ENCODE measurements around the gene KRTAP5-9.
"Not testable (repeated sequence)": the region's sequence is repeated elsewhere in the genome, so short reads cannot be mapped to it uniquely, and the experiment has no call there.

KRTAP5-9 gene

DNA sequence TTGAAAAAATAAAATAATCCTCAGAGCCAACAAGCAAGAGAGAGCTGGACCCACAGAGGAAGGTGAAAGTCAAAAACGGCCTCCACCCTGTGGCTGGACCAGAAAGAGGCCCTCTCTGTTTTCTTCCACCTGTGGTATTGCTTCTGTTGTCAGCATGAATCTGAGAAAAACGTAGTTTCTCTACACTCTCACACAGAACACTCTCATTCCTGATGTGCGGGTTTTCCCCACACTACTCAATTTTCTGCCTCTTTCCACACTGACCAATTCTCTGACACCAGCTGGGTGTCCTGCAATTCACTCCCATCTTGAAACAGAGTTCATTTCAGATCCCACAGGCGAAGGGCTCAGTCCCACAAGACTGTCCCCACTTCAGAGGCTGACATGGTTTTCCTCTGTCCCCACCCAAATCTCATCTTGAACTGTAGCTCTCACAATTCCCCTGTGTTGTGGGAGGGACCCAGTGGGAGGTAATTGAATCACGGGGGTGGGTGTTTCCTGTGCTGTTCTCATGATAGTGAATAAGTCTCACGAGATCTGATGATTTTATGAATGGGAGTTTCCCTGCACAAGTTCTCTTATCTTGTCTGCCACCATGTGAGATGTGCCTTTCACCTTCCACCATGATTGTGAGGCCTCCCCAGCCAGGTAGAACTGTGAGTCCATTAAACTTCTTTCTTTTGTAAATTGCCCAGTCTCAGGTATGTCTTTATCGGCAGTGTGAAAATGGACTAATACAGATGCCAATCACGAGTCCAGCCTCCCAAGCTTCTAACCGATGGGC, 7.5 kb upstream of the KRTAP5-9 start:
- not testable (repeated sequence) for H3K27ac Mint-ChIP-seq
- H3K27me3 Mint-ChIP-seq = peaks cover 11% of the 10 kb centered on the region

DNA sequence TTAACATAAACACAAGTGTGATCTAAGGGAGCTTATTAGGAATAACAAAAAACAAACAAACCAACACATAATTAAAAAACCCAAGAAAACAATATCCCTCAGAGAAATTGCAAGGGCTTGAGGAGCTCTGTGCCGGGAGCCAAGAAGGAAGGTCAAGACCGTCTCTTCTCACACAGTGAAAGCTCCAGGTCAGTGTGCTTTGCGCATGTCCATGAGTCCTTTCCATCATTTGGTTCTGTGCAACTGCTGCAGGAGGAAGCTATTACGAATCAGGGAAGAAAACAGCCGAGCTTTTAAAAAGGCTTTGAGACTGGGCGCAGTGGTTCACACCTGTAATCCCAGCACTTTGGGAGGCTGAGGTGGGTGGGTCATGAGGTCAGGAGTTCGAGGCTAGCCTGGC, 5.8 kb upstream of the KRTAP5-9 start:
- CTCF ChIA-PET = no interaction called here
- H3K27me3 Mint-ChIP-seq = peaks cover 11% of the 10 kb centered on the region
- DNase-seq = no peak
- H3K27ac Mint-ChIP-seq = no peak overlapping the region
- peaks cover 6% of the 10 kb centered on the region for H3K9me3 Mint-ChIP-seq
- no peak overlapping the region for H3K4me3 Mint-ChIP-seq
- no peaks in the 10 kb centered on the region for H3K36me3 Mint-ChIP-seq
- no peaks in the 10 kb centered on the region for H3K4me1 Mint-ChIP-seq

More for the DNA sequence above, 7.5 kb upstream of the KRTAP5-9 start:
- DNase-seq, H3K9me3 Mint-ChIP-seq, H3K4me1 Mint-ChIP-seq, H3K4me3 Mint-ChIP-seq, CTCF ChIA-PET, H3K36me3 Mint-ChIP-seq: not testable (repeated sequence)

DNA sequence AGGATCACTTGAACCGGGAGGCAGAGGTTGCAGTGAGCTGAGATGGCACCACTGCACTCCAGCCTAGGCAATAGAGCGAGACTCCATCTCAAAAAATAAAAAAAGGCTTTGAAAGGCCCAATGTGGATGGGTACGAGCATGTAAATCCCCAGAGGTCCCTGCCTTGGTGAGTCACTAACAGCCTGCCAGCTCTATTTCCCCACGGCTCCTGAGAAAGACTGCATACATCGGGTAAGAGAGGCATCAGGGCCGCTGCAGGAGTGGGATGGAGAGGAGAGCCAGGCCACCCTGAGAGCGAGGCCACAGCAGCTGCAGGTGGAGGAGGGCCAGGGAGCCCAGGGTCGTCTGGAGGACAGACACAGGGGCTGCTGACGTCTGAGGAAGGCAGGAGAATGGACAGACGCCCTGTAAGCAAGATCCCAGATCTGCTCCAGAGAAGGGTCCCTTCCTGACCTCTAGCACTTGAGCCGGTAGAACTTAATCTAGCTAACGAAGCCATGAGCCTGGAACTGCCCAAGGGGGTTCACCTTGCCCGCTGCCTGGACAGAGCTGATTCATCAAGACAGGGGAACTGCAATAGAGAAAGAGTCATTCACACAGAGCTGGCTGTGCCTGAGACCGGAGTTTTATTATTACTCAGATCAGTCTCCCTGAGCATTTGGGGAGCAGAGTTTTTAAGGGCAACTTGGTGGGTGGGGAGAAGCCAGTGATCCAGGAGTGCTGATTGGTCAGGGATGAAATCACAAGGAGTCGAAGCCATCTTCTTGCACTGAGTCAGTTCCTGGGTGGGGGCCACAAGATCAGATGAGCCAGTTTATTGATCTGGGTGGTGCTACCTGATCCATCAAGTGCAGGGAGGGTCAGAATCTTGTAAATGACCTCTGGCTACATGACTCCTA, 5.1 kb upstream of the KRTAP5-9 start:
- peaks cover 6% of the 10 kb centered on the region for H3K9me3 Mint-ChIP-seq
- no peaks in the 10 kb centered on the region for H3K4me1 Mint-ChIP-seq
- H3K36me3 Mint-ChIP-seq = no peaks in the 10 kb centered on the region
- H3K4me3 Mint-ChIP-seq = no peak overlapping the region
- CTCF ChIA-PET = no interaction called here
- DNase-seq = no peak
- no peak overlapping the region for H3K27ac Mint-ChIP-seq
- peaks cover 11% of the 10 kb centered on the region for H3K27me3 Mint-ChIP-seq

DNA sequence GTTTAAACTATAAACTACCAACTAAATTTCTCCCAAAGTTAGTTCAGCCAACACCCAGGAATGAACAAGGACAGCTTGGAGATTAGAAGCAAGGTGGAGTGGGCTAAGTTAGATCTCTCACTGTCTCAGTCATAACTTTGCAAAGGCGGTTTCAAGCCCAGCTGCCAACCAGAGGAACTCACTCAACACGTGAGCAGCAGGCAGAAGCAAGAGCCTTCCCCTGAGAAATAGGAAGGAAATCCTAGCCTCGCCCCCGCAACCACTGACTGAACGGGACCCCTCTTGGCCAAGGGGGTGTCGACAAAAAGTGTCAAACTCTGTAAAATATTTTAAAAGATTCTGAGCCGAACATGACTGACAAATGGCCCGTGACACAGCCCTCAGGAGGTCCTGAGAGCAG, 4.4 kb upstream of the KRTAP5-9 start:
- DNase-seq = no peak
- H3K27ac Mint-ChIP-seq = no peak overlapping the region
- no peak overlapping the region for H3K4me3 Mint-ChIP-seq
- H3K27me3 Mint-ChIP-seq = peaks cover 12% of the 10 kb centered on the region
- no peaks in the 10 kb centered on the region for H3K36me3 Mint-ChIP-seq
- no peaks in the 10 kb centered on the region for H3K4me1 Mint-ChIP-seq
- CTCF ChIA-PET = no interaction called here
- H3K9me3 Mint-ChIP-seq = peaks cover 6% of the 10 kb centered on the region

DNA sequence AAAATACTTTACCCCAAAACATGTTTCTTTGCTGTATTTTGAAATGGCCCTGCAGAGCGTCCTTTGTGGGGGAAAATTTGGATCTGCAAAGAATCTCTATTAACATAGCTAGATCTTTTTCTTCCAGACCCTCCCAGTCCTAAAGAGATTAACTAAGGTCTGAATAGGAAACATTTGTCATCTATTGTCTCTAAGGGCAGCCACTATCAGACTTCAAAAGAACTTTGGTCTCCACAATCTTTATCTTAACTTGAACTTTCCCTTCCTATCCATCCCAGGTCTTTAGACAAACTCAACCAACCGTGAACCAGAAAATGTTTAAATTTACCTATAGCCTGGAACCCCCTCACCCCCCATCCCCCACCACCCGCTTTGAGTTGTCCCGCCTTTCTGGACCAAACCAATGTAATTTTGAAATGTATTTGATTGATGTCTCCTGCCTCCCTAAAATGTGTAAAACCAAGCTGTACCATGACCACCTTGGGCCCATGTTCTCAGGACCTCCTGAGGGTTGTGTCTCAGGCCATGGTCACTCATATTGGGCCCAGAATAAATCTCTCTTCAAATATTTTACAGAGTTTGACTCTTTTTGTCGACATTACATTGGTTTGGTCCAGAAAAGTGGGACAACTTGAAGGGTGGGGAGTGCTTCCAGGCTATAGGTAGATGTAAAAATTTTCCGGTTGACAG, 3.5 kb upstream of the KRTAP5-9 start:
- Mint-ChIP-seq H3K36me3 (no peaks in the 10 kb centered on the region), H3K4me3 (no peak overlapping the region), H3K27ac (no peak overlapping the region), H3K27me3 (peaks cover 18% of the 10 kb centered on the region), H3K4me1 (no peaks in the 10 kb centered on the region), H3K9me3 (peaks cover 6% of the 10 kb centered on the region)
- CTCF ChIA-PET = no interaction called here
- DNase-seq = no peak

DNA sequence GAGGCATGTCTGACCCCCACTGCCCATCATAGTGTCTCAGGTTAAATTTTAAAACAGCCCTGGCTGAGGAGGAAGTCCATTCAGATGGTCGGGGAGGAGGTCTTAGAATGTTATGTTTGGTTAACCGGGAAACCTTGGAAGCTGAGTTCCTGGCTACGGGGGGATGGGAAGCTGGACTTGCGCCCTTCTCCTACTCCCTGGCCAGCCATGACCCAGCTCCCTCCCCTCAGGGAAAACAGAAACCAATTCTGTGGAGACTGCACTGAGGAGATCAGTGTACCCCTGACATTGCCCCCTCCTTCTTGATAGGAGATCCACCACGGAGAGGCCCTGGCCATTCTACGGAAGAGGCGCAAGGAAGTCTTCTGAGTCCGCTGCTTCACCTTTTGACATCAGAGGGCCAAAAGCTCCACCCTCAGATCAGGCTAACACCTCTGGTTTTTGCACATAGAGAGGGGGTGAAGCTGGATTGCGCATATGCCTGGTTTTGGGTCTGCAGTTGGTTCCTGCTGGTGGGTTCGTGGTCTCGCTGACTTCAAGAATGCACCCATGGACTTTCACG, 2.7 kb upstream of the KRTAP5-9 start:
- H3K9me3 Mint-ChIP-seq = peaks cover 6% of the 10 kb centered on the region
- no peak overlapping the region for H3K4me3 Mint-ChIP-seq
- peaks cover 23% of the 10 kb centered on the region for H3K27me3 Mint-ChIP-seq
- no peaks in the 10 kb centered on the region for H3K36me3 Mint-ChIP-seq
- no peak for DNase-seq
- CTCF ChIA-PET = no interaction called here
- no peaks in the 10 kb centered on the region for H3K4me1 Mint-ChIP-seq
- H3K27ac Mint-ChIP-seq = no peak overlapping the region

DNA sequence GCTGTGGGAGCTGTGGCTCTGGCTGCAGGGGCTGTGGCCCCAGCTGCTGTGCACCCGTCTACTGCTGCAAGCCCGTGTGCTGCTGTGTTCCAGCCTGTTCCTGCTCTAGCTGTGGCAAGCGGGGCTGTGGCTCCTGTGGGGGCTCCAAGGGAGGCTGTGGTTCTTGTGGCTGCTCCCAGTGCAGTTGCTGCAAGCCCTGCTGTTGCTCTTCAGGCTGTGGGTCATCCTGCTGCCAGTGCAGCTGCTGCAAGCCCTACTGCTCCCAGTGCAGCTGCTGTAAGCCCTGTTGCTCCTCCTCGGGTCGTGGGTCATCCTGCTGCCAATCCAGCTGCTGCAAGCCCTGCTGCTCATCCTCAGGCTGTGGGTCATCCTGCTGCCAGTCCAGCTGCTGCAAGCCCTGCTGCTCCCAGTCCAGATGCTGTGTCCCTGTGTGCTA, 514 bp downstream of the KRTAP5-9 start:
- no peaks in the 10 kb centered on the region for H3K36me3 Mint-ChIP-seq
- peaks cover 13% of the 10 kb centered on the region for H3K27me3 Mint-ChIP-seq
- CTCF ChIA-PET = no interaction called here

DNA sequence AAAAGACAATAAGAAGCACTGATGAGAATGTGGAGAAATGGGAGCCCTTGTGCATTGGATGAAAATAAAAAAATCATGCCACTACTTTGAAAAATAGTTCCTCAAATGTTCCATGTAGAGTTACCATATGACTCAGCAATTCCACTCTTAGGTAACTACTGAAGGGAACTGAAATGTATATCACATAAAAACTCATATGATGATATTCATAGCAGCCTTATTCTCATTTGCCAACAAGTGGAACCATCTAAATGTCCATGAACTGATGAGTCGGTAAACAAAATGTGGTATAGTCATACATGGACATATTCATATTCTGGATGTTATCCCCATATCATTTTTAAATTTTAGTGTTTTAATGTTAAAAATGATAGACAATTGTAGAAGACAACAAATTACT, 3.5 kb downstream of the KRTAP5-9 start:
- CTCF ChIA-PET = no interaction called here
- Mint-ChIP-seq H3K4me3 (no peak overlapping the region), H3K27me3 (peaks cover 12% of the 10 kb centered on the region), H3K9me3 (no peaks in the 10 kb centered on the region), H3K27ac (no peak overlapping the region), H3K4me1 (no peaks in the 10 kb centered on the region), H3K36me3 (no peaks in the 10 kb centered on the region)
- DNase-seq = no peak

More for the DNA sequence above, 514 bp downstream of the KRTAP5-9 start:
- no peak for DNase-seq
- no peak overlapping the region for H3K4me3 Mint-ChIP-seq
- H3K4me1 Mint-ChIP-seq = no peaks in the 10 kb centered on the region
- peaks cover 1% of the 10 kb centered on the region for H3K9me3 Mint-ChIP-seq
- no peak overlapping the region for H3K27ac Mint-ChIP-seq

DNA sequence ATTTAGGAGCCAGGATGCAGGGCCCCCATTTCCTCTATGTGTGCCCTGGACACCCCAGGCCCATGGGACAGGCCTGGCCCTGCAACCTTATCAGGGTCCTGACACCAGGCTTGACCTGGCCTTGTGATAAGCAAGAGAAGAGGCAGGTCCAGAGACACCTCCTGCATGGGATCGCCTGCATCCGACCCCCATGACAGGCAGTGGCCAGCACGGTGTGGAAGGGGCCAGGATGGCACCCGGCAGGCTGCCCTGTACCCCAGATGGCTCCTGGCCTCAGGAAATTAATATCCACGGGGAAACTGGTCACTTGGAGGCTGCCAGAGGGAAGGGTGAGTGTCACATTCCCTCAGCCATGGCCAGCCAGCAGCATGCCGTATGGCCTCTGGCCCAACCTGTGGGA, 6.8 kb downstream of the KRTAP5-9 start:
- peaks cover 5% of the 10 kb centered on the region for H3K27me3 Mint-ChIP-seq
- no peaks in the 10 kb centered on the region for H3K9me3 Mint-ChIP-seq
- no peak overlapping the region for H3K4me3 Mint-ChIP-seq
- H3K27ac Mint-ChIP-seq = no peak overlapping the region
- H3K36me3 Mint-ChIP-seq = no peaks in the 10 kb centered on the region
- CTCF ChIA-PET = no interaction called here
- DNase-seq = no peak
- H3K4me1 Mint-ChIP-seq = no peaks in the 10 kb centered on the region

DNA sequence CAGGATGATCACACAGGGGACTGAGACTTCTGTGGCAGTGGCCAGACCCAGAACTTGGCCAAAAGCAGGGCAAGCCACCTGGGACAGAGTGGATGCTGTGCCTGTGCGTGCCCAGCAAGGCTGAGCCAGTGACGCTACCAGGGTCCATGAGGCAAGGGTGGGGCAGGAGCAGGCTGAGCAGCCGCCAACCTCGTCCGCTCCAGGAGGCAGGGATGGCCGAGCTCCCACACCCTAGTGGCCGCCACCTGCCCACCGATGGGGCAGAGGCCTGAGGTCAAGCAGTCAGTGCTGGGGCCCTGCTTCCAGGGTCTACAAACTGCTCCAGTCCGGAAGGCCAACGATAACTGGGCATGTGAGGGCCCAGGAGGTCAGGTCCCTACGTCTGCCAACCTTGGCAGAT, 7.3 kb downstream of the KRTAP5-9 start:
- no peaks in the 10 kb centered on the region for H3K4me1 Mint-ChIP-seq
- CTCF ChIA-PET = no interaction called here
- H3K4me3 Mint-ChIP-seq = no peak overlapping the region
- H3K36me3 Mint-ChIP-seq = no peaks in the 10 kb centered on the region
- no peaks in the 10 kb centered on the region for H3K9me3 Mint-ChIP-seq
- H3K27ac Mint-ChIP-seq = no peak overlapping the region
- H3K27me3 Mint-ChIP-seq = peaks cover 4% of the 10 kb centered on the region
- DNase-seq = no peak

DNA sequence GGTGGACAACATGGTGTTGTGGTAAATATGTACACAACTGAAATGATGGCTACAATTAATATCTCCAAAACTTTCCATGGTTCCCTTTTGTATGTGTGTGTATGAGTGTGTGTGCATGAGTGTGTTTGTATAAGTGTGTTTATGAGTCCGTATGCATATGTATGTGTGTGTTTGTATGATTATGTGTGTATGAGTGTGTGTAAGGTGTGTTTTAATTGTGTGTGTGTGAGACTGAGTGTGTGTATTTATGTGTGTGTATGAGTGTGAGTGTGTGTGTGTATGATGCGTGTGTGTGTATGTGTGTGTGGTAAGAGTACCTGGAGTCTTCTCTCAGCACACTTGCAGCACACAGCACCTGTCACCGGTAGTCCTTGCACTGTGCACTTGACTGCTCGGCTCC, 7.8 kb downstream of the KRTAP5-9 start:
- no peak for DNase-seq
- peaks cover 4% of the 10 kb centered on the region for H3K27me3 Mint-ChIP-seq
- CTCF ChIA-PET = no interaction called here
- no peaks in the 10 kb centered on the region for H3K4me1 Mint-ChIP-seq
- no peak overlapping the region for H3K4me3 Mint-ChIP-seq
- no peak overlapping the region for H3K27ac Mint-ChIP-seq
- H3K36me3 Mint-ChIP-seq = no peaks in the 10 kb centered on the region
- no peaks in the 10 kb centered on the region for H3K9me3 Mint-ChIP-seq

DNA sequence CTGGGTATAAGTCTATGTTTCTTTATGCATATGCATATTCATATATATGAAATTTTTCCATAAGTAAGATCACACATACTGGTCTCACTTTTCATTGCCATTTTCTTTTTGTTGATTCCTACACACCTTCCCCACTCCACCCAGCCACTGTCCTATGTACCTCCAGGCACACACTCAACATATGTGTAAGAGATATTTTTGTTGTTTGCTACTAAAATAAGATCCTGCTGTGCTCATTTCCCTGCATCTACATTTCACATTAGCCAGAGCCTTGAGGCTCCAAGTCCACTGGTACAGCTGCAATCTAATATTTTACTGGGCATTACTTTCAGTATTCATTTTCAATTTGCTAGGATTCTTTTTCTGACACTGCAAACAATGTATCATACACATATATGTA, 9.0 kb downstream of the KRTAP5-9 start:
- no peaks in the 10 kb centered on the region for H3K4me1 Mint-ChIP-seq
- H3K9me3 Mint-ChIP-seq = no peaks in the 10 kb centered on the region
- no peak overlapping the region for H3K4me3 Mint-ChIP-seq
- CTCF ChIA-PET = no interaction called here
- no peaks in the 10 kb centered on the region for H3K36me3 Mint-ChIP-seq
- peaks cover 4% of the 10 kb centered on the region for H3K27me3 Mint-ChIP-seq
- DNase-seq = no peak
- no peak overlapping the region for H3K27ac Mint-ChIP-seq

DNA sequence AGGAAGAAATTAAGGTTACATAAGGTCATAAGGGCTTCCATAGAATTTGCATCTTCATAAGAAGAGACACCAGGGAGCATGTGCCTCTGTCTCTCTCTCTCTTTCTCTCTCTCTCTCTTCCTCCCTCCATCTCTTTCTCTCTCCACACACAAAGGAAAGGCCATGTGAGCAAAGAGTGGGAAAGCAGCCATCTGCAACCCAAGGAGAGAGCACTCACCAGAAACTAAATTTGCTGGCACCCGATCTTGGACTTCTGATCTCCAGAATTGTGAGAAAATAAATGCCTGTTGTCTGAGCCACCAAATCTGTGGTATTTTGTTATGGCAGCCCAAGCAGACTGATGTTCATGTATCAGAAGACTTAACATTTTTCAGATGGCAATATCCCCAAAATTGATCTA, 10.8 kb downstream of the KRTAP5-9 start:
- H3K27ac Mint-ChIP-seq = no peak overlapping the region
- no peak for DNase-seq
- no peak overlapping the region for H3K4me3 Mint-ChIP-seq
- CTCF ChIA-PET = no interaction called here
- no peaks in the 10 kb centered on the region for H3K9me3 Mint-ChIP-seq
- H3K27me3 Mint-ChIP-seq = peaks cover 15% of the 10 kb centered on the region
- H3K4me1 Mint-ChIP-seq = no peaks in the 10 kb centered on the region
- H3K36me3 Mint-ChIP-seq = no peaks in the 10 kb centered on the region

DNA sequence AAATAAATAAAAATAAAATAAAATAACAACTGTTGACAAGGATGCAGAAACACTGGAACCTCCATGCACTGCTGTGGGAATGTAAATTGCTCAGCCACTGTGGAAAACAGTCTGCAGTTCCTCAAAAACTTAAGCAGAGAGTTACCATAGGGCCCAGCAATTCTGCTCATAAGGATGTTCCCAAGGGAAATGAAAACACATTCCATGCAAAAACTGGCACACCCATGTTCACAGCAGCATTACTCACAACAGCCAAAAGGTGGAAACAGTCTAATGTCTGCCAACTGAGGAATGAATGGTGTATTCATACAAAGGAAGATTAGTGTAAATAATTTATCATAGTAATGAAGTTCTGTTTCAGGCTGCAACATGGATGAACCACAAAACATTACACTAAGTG, 13.9 kb downstream of the KRTAP5-9 start:
- no peaks in the 10 kb centered on the region for H3K4me1 Mint-ChIP-seq
- H3K4me3 Mint-ChIP-seq = no peak overlapping the region
- no peaks in the 10 kb centered on the region for H3K36me3 Mint-ChIP-seq
- no peak overlapping the region for H3K27ac Mint-ChIP-seq
- no peak for DNase-seq
- H3K27me3 Mint-ChIP-seq = peaks cover 30% of the 10 kb centered on the region
- H3K9me3 Mint-ChIP-seq = no peaks in the 10 kb centered on the region
- CTCF ChIA-PET = interaction anchor here (0.6 kb wide), 1 partner anchor 1675 kb away, joined by 3 read pairs; no protein-coding TSS in a partner anchor

Measured in activated naive CD4-positive, alpha-beta T cell treated with anti-CD3 and anti-CD28 coated beads, Interleukin-2, amount 10 ng/mL, durations not matched to agents 7 days and 5 days (primary cell).